Hematopoietic multipotent progenitor cell treated with erythropoietin and hydrocortisone succinate and interleukin-3 and kit ligand, for 6 days (in vitro differentiated cells): ENCODE measurements around the gene CCDC192.

Source experiments
- DNase-seq: peaks from one replicate; pipeline ENCODE4 v3.0.0-alpha.2; 2015

CCDC192 gene

DNA sequence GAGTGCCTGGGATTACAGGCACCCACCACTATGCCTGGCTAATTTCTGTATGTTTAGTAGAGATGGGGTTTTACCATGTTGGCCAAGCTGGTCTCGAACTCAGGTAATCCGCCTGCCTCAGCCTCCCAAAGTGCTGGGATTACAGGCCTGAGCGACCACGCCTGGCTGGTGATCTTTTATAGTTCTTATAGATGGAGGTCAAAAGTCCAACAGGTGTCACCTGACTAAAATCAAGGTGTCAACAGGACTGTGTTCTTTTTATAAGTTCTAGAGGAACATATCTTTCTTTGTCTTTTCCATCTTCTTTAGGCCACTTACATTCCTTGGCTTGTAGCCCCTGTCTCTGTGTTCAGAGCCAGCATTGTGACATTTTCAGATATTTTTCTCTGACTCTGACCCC lies 224.9 kb downstream of the CCDC192 start:
- no peak for DNase-seq

GRCh38 chr5:127930311-127930710 lies 227.1 kb downstream of the CCDC192 start:
- no peak for DNase-seq

DNA sequence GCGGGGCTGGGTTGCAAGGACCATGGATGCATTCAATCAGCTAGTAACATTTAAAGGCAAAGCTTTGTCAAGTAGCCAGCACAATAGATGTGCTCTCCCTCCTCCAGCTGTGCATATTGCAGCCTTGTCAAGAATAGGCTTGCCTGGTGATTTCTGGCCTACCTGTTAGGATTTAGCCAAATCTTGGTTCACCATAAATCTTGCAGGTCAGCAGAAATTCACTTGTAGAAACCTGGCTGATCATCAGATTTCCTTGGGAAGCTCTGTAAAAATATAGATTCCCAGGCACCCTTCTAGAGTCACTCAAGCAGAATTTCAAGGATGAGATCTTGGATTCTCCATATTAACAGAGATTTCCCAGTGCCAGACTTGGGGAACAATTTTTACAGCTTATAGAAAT lies 228.2 kb downstream of the CCDC192 start:
- DNase-seq, result no peak

DNA sequence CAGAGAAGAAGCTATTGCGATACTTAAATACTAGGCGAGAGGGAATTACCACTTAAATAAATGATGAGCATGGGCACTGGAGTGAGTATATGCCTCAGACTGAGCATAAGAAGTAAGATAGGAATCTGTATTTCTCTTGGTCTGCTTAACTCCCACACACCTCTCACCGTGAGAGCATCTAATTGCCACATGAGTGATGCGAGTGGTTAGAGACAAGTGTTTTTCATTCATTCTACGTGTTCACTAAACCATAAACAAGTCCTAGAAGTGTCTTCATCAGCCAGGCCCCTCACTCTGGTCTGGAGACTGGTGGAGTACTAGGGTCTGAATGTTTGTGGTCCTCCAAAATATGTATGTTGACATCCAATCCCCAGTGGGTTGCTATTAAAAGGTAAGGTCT lies 230.2 kb downstream of the CCDC192 start:
- no peak for DNase-seq

GRCh38 chr5:127934791-127935256 lies 231.6 kb downstream of the CCDC192 start:
- no peak for DNase-seq

- no peak for DNase-seq
Measured at GRCh38 chr5:127935398-127935797, 232.2 kb downstream of the CCDC192 start.

- no peak for DNase-seq
Measured at GRCh38 chr5:127936439-127936972, 233.3 kb downstream of the CCDC192 start.

DNA sequence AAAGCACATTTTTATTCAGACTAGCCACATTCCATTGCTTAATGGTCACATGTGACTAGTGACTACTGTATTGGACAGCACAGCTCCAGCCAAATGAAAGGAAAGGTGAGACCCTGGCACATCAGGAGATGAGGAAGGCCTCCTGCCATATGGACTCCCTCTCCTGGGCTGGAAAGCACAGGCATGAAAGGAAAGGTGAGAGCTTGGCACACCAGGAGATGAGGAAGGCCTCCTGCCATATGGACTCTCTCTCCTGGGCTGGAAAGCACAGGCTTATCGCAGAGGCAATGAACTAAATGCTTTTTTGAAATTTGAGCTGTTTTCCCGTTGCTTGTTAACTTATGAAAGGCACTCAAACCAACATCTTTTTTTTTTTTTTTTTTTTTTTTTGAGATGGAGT lies 235.6 kb downstream of the CCDC192 start:
- DNase-seq, result no peak

DNA sequence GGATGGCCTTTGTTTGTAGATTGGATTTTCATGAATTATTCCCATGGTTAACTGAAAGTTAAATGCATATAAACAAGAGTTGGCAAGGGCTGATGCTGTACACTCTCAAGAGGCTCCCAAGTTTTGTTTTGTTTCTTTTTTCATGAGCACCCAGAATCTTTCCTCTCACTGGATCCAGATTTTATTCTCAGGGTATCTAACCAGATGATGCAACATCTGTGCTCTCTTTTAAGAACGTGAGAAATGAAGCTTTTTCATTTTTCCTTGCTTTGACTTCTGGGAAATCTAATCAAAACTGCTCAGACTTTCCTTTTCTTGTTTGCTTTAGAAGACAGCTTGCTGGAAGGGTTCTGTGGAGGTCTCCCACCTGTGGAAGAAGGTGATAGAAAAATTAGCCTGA lies 237.7 kb downstream of the CCDC192 start:
- DNase-seq, result no peak

DNA sequence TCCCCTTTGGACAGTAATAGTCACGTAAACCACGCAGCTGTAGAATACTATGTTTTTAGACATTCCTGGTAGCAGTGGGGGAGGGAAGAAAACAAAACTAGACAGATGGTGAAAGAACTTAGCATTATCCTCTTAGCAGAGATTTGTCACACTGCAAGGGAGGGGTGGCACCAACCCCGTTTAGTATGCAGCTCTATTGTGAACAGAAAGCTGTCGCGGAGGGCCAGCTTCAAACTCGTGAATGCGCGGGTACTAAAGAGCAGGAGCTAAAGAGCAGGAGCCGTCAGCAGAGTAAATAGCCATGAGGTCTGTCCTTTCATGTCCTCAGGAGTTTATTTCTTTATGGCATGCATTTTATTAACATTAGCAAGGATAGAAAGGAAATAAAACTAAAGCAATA lies 238.5 kb downstream of the CCDC192 start:
- DNase-seq, result no peak

DNA sequence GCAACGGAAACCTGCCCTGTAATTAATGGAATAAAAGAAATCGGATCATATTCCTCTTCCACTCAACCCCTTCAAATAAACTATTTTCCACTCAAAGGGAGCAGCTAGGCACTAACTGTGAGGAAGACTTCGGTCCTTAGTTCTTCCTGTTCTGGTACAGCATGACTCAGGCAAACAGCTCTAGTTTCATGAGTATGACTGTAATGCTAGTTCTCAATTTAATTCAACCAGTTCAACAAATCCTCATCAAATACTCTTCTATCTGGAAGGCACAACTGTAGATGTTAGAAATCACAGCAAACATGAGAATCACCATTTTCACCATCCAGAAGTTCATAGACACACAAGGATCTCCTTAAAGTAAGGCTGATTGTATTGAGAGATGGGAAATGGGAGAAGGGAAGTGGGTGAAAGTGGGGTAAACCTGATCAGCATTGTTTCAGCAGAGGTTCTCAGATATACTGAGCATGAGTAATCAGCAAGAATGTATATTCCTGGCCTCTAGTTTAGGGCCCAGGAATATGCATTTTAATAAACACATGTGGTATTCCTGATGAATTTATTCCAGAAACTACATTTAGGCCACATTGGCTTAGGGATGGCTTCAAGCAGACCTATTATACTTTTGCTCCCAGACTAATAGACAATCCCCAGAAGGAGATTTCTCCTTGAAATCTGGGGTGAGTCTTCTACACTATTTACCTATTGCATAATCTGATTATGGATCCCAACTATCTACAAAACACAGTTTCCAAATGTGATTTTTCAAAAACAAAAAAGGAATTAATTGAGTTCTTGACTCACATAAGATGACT lies 239.3 kb downstream of the CCDC192 start:
- DNase-seq, result no peak

- no peak for DNase-seq
Measured at GRCh38 chr5:127943061-127943371, 239.8 kb downstream of the CCDC192 start.

GRCh38 chr5:127944125-127944524 lies 240.9 kb downstream of the CCDC192 start:
- no peak for DNase-seq

- DNase-seq, result no peak
Measured at GRCh38 chr5:127947941-127948340, 244.8 kb downstream of the CCDC192 start.

DNA sequence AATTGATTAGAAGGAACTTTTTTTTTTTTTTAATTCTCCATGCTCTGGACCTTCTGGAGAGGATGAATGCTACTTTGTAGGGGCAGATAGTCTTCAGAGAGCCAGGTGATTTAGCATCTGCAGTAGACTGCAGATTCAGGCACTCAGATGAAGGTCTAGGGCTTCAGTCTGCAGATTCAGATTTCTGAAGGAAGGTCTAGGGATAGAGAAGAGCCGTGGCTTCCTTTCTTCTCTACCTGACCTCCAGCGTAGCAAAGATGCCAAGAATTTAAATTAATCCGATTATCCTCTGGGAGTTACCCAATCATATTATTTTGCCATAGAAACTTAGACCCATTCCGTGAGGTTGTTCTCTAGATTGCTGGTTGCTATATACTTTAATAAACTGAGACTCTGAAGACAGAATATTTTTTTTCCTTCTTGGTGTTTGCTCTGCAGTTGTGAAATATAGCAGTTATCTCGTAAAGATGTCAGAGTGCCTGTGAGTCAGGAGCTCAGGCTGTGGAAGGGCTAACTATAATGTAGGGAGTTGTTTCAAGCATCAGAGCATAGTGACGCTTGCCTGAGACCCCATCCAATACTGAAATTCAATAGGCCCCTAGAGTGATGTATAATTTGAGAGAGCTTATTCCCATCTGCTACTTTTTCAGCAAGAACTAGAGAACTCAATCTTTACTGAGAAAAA lies 247.7 kb downstream of the CCDC192 start:
- DNase-seq, result no peak

DNA sequence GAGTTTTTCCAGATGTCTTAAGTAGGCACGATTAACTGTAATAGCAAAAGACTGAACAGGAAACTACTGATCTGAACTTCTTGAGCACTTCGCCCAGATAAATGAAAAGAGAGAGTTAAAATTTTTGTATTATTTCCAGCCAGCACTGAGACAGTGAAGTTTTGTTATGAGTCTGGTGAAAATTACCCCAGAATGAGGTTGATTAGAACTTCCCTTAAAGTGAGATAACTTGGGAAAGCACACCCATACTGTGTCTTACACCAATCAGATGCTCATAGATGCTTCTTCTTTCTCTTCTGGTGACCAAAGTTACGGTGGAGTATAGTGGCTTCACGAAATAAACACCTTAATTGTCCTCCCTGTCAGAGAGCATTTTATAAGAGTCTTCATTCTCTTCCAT lies 248.6 kb downstream of the CCDC192 start:
- DNase-seq, result no peak

GRCh38 chr5:127957183-127957582 lies 254.0 kb downstream of the CCDC192 start:
- no peak for DNase-seq

DNA sequence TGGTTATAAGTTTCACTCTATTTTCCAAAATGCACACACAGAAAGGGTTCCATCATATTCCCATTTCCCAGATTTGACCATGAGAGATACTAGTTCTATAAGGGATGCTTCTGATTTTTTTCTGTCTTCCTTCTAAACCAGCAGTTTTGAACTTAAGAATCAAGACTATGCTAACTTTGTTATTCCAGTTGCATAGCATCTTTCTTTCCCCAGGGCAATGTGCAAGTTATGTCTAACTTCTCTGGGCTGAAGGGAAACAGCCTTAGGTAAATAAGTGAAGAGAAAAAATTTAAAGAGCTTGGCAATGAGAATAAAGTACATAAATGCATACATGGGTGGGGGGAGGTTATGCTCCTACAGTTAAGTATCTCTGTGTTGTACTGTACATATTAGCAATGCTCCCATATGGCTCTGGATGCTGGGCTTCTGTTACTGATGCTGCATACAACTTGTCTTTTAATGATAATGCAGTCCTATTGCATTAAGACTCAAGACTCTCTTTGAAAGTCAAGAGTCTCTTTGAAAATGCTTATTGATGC lies 254.6 kb downstream of the CCDC192 start:
- DNase-seq, result no peak

- DNase-seq, result no peak
Measured at GRCh38 chr5:127958421-127959011, 255.3 kb downstream of the CCDC192 start.

DNA sequence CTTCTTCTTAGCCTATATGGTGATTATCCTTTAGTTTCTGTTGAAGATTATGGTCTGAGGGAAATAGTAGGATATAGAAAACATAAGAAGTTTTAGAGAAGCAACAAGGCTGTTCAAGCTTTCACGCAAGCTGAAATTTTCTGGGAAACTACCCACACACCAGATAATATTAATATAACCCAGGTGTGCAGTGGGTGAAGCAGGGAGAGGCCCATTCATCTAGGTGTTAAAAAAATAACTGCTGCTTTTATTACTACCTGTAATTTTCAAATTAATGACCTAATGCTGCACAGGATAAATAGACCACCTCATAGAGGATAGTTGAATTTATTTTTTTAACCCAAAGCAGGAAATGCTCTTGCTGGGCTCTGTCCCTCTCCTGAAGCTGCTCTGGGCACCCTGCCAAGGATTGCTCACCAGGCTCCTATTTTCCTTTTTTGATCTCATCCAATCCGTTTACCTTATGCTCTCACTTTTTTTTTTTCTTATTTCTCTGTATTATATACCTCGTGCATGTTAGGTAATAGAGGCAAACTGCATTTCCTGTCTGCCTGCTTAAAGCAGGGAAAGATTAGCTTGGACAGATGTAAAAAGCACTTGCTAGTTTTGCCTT lies 256.1 kb downstream of the CCDC192 start:
- DNase-seq, result peak; percentile 54

- peak; percentile 8 for DNase-seq
Measured at GRCh38 chr5:127960270-127960691, 257.1 kb downstream of the CCDC192 start.

GRCh38 chr5:127961006-127961762 lies 258.0 kb downstream of the CCDC192 start:
- no peak for DNase-seq
